ENCODE measurements around the gene OASL.

Gene OASL

DNA sequence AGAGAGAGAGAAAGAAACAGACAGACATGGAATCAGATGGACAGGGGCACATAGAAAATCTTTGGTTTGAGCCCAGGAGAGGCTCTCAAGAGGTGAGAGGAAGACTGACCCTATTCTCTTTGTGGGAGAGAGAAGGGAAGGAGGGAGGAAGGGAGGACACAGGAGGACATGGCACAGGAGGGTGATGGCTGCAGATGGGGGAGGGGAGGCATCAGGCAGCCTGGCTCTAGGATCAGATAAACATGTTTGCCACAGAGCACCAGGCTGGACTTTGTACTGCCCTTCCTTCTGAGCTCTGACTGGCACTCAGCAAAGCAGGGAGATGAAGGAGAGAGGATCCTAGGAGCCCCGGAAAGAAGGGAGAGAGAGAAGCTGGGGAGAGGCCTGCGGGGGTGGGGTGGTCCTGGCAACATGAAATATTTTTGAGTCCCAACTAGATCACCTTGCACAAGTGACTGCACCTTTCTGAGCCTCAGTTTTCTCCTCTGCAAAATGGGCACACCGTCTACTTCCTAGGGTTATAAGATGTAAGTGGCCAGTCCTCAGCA lies 54.6 kb downstream of the OASL start:
- no peak for DNase-seq

DNA sequence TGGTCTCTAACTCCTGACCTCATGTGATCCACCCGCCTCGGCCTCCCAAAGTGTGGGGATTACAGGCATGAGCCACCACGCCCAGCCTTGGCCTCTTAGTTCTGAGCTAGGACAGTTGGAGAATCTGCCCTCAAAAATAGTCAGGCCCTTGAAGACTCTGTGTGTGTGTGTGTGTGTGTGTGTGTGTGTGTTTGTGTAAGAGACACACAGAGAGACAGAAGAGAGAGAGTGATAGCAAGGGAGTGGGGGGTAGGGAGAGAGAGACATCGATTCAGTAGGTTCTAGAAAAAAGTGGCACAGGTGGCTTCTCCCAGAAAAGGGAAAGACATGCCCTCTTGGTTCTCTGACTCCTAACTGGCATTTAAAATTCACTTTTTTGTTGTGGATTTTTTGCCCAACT lies 55.3 kb downstream of the OASL start:
- no peak for DNase-seq

DNA sequence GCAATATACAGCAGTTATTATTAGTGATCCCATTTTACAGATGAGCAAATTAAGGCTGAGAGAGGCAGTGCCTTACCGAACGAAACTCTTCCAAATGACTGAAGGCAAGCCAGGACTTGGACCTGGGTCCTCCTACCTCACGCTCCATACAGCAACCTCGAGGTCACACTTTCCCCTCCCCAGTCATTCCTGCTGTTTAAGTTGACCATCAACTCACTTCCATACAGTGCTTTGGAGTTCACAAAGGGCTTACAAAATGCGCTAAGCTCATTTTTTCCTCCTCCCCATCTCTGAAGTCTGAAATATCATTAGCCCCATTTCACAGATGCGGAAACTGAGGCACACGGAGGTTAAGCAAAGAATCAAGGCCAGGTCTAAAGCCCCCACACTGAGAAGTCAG lies 56.4 kb downstream of the OASL start:
- no peak for DNase-seq

DNA sequence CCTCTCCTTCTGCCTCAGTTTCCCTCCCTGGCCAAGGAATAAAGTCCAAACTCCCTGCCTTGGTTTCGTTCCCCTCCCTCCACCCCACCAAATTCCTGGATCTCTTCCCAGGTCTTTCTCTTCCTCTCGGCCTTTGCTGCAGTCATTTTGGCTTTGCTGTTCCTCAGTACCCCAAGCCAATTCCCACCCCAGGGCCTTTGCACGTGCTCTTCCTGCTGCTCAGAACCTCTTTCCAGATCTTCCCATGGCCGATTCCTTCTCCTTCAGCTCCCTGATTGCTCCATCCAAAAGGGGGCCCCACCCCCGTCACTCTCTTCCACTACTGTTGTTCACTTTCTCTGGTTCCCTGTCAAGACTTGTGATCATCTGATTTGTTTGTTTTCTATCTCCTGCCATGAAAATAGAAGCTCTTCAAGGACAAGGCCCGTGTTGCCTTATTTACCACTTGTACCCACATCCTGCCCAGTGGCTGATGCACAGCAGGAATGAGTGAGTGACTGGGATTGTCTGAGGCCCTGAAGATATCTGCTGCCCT lies 57.6 kb downstream of the OASL start:
- no peak for DNase-seq

DNA sequence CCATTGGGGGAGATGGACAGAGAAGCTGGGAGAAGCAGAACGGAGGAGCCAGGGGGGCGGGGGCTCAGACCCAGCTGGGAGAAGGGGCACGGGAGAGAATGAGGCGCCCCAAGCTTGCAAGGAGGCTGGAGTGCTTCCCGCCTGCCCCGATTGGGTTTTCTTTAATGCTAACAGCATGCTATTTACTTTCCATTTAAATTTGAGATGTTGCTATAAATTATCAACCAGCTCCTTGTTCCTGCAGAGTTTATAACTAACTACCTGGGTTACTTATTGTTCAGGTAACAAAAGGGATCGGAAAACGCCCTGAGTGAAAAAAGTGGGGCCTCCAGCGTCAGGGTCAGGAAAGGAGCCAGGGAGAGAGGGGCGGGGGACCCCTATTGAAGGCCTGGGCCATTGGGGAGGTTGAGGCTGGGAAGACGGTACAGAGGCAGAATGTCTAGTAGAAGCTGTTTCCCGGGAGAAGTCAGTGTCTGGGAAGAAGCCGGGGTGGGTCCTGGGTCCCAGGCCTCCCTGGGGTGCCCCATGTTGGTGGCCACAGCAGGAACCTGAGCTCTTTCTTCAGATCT lies 58.2 kb downstream of the OASL start:
- DNase-seq = no peak

DNA sequence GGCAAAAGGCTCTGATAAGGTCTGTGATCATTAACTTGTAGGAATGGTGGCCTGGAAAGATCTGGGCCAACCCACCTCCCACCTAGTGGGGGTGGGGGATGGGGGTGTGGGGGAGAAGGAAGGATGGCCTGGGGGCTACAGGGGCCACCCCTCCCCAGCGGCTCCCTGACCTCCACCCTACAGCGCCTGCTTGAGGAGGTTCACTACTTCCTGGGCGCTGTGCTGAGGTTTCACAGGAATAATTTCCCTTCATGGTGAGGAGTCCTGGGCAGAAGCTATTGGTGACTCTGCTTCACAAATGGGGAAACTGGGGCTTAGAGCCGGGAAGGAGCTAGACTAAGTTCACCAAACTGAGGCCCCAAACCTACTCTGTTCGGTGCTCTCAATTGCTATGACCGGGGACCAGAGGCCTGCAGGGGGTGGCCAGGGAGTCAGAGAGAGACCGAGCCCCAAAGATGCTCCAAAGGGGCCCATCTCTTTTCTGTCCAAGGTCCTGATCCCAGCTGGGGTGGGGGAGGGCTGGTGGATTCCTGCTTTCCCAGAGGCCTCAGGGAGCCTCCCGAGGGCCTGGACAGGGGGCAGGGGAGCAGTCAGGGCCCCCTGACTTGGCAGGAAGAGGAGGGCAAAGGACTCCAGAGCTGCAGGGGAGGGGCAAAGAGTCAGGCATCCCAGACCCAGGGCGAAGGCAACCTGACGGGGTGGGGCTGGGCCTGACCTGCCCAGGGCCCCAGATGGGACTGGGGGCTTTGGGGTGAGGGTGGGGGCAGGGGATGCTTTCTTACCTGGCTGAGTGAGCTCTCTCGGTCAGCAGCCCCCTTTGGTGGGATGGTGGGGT lies 59.0 kb downstream of the OASL start:
- DNase-seq = no peak

DNA sequence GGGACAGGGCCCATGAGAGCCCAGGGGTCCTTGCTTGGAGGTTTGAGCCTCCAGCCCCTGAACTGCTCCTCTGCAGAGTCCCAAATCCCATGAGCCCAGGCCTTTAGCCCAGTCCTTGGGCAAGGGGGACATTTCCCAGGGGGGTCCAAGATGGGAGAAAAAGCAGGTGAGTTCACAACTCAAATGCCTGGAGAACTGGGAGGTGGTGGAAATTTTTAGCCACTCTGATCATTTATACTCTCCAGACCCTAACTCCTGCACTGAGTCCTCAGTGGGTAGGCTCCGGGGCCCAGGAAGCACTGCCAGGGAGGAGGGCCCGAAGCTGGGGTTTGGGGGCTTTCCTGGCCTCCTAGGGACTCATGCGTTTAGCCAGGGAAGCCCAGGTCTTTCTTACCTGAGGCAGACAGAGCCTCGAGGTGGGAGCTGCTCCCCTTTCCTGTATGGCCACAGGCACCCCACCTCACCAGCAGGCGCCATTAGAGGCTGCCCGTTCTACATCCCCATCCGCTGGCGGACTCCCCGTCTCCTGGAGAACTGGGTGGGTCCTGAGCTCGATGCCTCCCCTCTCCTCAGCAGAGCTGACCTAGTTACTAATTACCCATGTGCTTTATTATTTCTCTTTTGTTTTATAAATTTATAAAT lies 59.7 kb downstream of the OASL start:
- no peak for DNase-seq

DNA sequence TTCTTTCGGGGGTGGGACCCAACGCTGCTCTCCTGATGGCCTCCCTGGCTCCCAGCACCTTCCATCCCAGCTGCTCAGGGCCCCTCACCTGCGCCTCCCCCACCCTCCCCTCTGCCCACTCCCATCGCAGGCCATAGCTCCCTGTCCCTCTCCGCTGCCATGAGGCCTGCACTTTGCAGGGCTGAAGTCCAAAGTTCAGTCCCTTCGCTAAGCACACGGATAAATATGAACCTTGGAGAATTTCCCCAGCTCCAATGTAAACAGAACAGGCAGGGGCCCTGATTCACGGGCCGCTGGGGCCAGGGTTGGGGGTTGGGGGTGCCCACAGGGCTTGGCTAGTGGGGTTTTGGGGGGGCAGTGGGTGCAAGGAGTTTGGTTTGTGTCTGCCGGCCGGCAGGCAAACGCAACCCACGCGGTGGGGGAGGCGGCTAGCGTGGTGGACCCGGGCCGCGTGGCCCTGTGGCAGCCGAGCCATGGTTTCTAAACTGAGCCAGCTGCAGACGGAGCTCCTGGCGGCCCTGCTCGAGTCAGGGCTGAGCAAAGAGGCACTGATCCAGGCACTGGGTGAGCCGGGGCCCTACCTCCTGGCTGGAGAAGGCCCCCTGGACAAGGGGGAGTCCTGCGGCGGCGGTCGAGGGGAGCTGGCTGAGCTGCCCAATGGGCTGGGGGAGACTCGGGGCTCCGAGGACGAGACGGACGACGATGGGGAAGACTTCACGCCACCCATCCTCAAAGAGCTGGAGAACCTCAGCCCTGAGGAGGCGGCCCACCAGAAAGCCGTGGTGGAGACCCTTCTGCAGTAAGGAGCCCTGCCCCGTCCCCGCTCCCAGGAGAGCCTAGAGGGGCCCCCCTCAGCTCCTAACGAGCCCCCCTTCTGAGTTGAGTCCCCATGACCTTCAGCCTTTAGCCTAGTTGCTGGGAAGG lies 60.5 kb downstream of the OASL start, which contains the start of gene HNF1A:
HNF1A (plus strand) TSS at position 248 of the 924 bp plus-strand sequence; CDS start at position 474, 226 bp downstream.
- DNase-seq = no peak

DNA sequence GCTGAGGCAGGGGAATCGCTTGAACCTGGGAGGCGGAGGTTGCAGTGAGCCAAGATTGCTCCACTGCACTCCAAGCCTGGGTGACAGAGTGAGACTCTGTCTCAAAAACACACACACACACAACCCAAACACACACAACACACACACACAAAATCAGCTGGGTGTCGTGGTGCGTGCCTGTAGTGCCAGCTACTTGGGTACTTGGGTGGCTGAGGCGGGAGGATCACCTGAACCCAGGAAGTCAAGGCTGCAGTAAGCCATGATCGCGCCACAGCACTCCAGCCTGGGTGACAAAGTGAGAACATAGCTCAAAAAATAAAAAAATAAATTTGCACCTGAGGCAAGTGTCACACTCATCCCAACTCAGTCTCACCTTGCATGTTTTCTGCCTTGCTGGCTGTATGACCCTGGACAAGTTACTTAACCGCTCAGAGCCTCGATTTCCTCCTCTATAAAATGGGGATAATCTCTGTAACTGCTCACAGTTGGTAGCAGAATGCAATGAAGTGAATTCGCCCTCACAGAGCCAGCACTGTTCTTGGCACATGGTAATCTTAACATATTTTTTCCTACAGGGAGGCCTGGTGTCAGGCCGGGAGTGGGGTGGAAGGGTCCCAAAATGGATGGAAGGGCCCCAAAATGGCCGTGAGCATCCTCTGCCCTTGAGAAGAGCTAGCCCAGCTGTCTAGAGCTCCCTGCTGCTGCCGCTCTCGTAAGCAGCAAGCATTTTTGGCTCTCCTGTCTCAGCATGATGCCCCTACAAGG lies 61.3 kb downstream of the OASL start:
- DNase-seq = no peak

DNA sequence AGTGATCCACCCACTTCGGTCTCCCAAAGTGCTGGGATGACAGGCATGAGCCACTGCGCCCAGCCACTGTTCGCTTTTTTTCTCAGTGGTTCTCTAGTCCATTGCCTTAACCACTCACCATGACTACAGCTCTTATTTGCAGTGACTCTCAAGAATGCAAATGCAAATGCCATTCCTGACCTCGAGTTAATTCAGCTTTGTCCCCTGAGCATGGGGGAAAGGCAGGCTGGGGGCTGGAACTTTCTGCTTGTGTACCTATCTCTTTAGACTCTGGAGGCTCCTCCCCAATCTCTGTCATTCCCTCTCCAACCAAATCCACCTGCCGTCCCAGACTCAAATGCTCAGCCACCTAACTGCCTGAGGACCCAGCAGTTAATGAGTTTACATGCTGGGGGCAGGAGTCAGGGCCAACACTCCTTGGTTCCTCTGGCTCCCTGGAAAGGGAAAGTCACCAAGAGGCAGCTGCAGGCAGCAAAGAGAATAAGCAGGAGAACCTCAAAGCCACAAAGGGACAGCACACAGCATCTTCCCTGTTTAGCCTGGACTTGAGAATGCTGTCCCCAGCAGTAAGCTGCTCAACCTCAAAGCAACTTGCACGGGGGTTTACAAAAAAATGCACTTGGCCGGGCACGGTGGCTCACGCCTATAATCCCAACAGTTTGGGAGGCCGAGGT lies 66.0 kb downstream of the OASL start:
- DNase-seq = no peak

DNA sequence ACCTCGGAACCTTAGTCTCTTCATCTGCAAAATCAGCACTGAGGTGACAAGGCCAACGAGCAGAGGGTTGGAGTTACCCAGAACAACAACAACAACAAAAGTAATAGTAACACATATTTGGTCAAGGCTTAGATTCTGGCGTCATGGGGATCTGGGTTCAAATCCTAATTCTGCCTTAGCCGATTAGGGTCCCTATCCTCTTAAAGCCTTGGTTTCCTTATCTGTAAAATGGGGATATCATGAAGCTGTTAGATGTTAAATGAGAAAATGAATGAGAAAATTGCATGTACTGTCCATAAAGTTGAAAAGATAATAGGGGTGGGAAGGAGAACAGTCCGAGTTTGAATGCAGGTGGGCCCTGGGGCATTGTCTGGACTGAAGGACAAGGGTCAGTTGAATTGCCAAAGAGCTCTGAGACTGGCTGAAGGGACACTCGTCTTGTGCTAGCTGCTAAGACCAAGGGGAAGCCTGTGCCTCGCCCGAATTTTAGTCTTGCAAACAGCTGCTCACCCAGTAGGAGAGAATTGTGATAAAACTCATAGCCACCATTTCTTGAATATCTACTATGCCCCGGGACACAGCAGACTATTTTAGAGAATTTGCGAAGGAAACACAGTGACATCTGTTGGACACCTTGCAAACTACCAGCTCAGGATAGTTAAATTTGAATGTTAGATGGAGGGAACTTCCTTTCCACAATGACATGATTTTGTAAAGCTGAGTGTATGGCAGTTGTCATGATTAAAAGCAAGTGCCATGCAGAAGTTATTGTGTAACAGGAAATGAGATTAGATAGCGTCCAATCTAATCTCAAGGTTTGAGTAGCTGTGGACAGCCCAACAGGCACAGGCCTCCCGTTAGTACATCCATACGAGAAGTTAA lies 67.5 kb downstream of the OASL start:
- peak; percentile 23 for DNase-seq

DNA sequence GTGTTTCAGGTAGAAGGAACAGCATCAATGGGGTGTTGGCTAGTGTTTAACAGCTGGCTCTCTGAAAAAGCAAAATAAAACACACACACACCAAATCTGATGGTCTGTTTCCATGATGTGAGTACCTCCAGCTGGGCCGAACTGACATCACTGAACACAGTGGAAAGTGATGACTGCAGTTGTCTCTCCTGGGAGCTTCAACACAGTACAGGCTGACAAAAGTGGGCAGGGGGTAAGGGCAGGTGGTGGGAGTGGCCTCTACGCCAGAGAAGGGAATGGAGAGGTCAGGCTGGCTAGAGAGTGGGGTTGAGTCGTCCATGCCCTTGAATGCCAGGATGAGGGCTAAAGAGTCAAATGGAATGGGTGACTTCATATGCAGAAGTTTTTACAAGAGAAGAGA lies 68.7 kb downstream of the OASL start:
- DNase-seq = no peak
